ENCODE results near the gene ZRANB3.

- TF ChIP-seq, protein P1, sequence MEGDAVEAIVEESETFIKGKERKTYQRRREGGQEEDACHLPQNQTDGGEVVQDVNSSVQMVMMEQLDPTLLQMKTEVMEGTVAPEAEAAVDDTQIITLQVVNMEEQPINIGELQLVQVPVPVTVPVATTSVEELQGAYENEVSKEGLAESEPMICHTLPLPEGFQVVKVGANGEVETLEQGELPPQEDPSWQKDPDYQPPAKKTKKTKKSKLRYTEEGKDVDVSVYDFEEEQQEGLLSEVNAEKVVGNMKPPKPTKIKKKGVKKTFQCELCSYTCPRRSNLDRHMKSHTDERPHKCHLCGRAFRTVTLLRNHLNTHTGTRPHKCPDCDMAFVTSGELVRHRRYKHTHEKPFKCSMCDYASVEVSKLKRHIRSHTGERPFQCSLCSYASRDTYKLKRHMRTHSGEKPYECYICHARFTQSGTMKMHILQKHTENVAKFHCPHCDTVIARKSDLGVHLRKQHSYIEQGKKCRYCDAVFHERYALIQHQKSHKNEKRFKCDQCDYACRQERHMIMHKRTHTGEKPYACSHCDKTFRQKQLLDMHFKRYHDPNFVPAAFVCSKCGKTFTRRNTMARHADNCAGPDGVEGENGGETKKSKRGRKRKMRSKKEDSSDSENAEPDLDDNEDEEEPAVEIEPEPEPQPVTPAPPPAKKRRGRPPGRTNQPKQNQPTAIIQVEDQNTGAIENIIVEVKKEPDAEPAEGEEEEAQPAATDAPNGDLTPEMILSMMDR (IDR thresholded peaks at IDR 0.05; ENCODE audit: low read length), result no peak
- no peak for TF ChIP-seq EZH2 (optimal IDR thresholded peaks at IDR 0.05; ENCODE audit: low read depth, low read length)
These were observed 73.7 kb downstream of the ZRANB3 start for GRCh38 chr2:135457279-135457678.

Measured in MM.1S (cell line).